ENCODE measurements around the gene TGFBR3. TPM values are rescaled to one million over a fixed set of nuclear protein-coding genes. Genes with fewer than 3 reads are reported as not detected.

Gene TGFBR3
- total RNA-seq, 2 donors from 2014 or later: 60.8 to 62.4 TPM

- DNase-seq (ENCODE audit: low spot score) (no peak), ATAC-seq (ENCODE audit: insufficient number of reproducible peaks, low FRiP score, low read depth) (no peak)
- H3K27ac ChIP-seq: peak overlapping the region; percentile 62 to 87
- no peaks in the 10 kb centered on the region for H3K27me3 ChIP-seq (replicated peaks; ENCODE audit: insufficient read depth)
- H3K4me1 ChIP-seq (ENCODE audit: control insufficient read depth in 1 of 2, low read depth in 2 of 2): peaks cover 38 to 49% of the 10 kb centered on the region in 2 donors
- no peak overlapping the region for H3K4me3 ChIP-seq
- no peaks in the 10 kb centered on the region for H3K36me3 ChIP-seq
- no peaks in the 10 kb centered on the region for H3K9me3 ChIP-seq
- no peak for TF ChIP-seq CTCF (IDR thresholded peaks at IDR 0.05)
These were observed 104.6 kb downstream of the TGFBR3 start for GRCh38 chr1:91781371-91781825.

GRCh38 chr1:91779548-91780021, 106.4 kb downstream of the TGFBR3 start:
- H3K4me3 ChIP-seq: no peak overlapping the region
- no peak for TF ChIP-seq CTCF (IDR thresholded peaks at IDR 0.05)
- no peak for ATAC-seq (ENCODE audit: insufficient number of reproducible peaks, low FRiP score, low read depth)
- peaks cover 36 to 48% of the 10 kb centered on the region in 2 donors for H3K4me1 ChIP-seq (ENCODE audit: control insufficient read depth in 1 of 2, low read depth in 2 of 2)
- DNase-seq (ENCODE audit: low spot score): no peak
- H3K9me3 ChIP-seq: no peaks in the 10 kb centered on the region
- no peak overlapping the region for H3K27ac ChIP-seq
- no peaks in the 10 kb centered on the region for H3K36me3 ChIP-seq
- H3K27me3 ChIP-seq (replicated peaks; ENCODE audit: insufficient read depth): no peaks in the 10 kb centered on the region

GRCh38 chr1:91778964-91779363, 107.0 kb downstream of the TGFBR3 start:
- Histone ChIP-seq H3K36me3 (no peaks in the 10 kb centered on the region), H3K27me3 (replicated peaks; ENCODE audit: insufficient read depth) (no peaks in the 10 kb centered on the region), H3K9me3 (no peaks in the 10 kb centered on the region), H3K4me1 (ENCODE audit: control insufficient read depth in 1 of 2, low read depth in 2 of 2) (peaks cover 35 to 45% of the 10 kb centered on the region in 2 donors), H3K27ac (no peak overlapping the region), H3K4me3 (no peak overlapping the region)
- no peak for DNase-seq (ENCODE audit: low spot score)
- ATAC-seq (ENCODE audit: insufficient number of reproducible peaks, low FRiP score, low read depth): no peak
- no peak for TF ChIP-seq CTCF (IDR thresholded peaks at IDR 0.05)

GRCh38 chr1:91777630-91778300, 108.2 kb downstream of the TGFBR3 start:
- no peak for DNase-seq (ENCODE audit: low spot score)
- TF ChIP-seq CTCF (IDR thresholded peaks at IDR 0.05): no peak
- H3K4me1 ChIP-seq (ENCODE audit: control insufficient read depth in 1 of 2, low read depth in 2 of 2): peaks cover 25 to 40% of the 10 kb centered on the region in 2 donors
- ATAC-seq (ENCODE audit: insufficient number of reproducible peaks, low FRiP score, low read depth): no peak
- no peaks in the 10 kb centered on the region for H3K9me3 ChIP-seq
- no peak overlapping the region for H3K4me3 ChIP-seq
- no peak overlapping the region for H3K27ac ChIP-seq
- no peaks in the 10 kb centered on the region for H3K27me3 ChIP-seq (replicated peaks; ENCODE audit: insufficient read depth)
- no peaks in the 10 kb centered on the region for H3K36me3 ChIP-seq

GRCh38 chr1:91777196-91777595, 108.8 kb downstream of the TGFBR3 start:
- no peak for DNase-seq (ENCODE audit: low spot score)
- no peaks in the 10 kb centered on the region for H3K9me3 ChIP-seq
- no peak overlapping the region for H3K4me3 ChIP-seq
- no peak for ATAC-seq (ENCODE audit: insufficient number of reproducible peaks, low FRiP score, low read depth)
- H3K4me1 ChIP-seq (ENCODE audit: control insufficient read depth in 1 of 2, low read depth in 2 of 2): peaks cover 19 to 35% of the 10 kb centered on the region in 2 donors
- no peaks in the 10 kb centered on the region for H3K27me3 ChIP-seq (replicated peaks; ENCODE audit: insufficient read depth)
- no peaks in the 10 kb centered on the region for H3K36me3 ChIP-seq
- no peak for TF ChIP-seq CTCF (IDR thresholded peaks at IDR 0.05)
- H3K27ac ChIP-seq: no peak overlapping the region
